K562 (cell line): ENCODE results near the gene ZNF485. TPM values are rescaled to one million over a fixed set of nuclear protein-coding genes. Genes with fewer than 3 reads are reported as not detected.

Experiments used
- ARID3B ChIP-seq: fragments of 250-450 bp; sonication (Bioruptor Pico); IDR thresholded peaks from 2 replicates; pipeline ENCODE4 v1.4.0; 2020; ENCODE audit warnings: borderline replicate concordance
- CC2D1A ChIP-seq: fragments of 450-650 bp; IDR thresholded peaks from 2 replicates; pipeline ENCODE4 v1.6.1; 2017; ENCODE audit warnings: mild to moderate bottlenecking
- CHD1 ChIP-seq: fragments of 200-600 bp; sonication (generic); IDR thresholded peaks from one replicate; pipeline ENCODE4 v1.6.1; 2012; ENCODE audit warnings: mild to moderate bottlenecking, moderate library complexity, low read length, inconsistent platforms
- CREB3L1 ChIP-seq: fragments of 450-650 bp; IDR thresholded peaks from 2 replicates; pipeline ENCODE4 v1.6.1; 2014; ENCODE audit warnings: low read depth, mild to moderate bottlenecking, moderate library complexity, borderline replicate concordance
- NFE2 ChIP-seq: IDR thresholded peaks from 2 replicates; pipeline ENCODE4 v1.6.1; 2014; ENCODE audit warnings: antibody characterized with exemption, low read depth
- POLR2H ChIP-seq: IDR thresholded peaks from 2 replicates; pipeline ENCODE4 v1.6.1; 2016; ENCODE audit warnings: missing genetic modification characterization, low read depth, mild to moderate bottlenecking, control low read depth, missing compliant biosample characterization, moderate library complexity
- RBBP5 ChIP-seq: fragments of 200-600 bp; sonication (generic); IDR thresholded peaks from 2 replicates; pipeline ENCODE4 v1.6.1; 2012; ENCODE audit warnings: borderline replicate concordance, mild to moderate bottlenecking, low read length, control low read depth, inconsistent platforms; ENCODE audit not compliant: insufficient read depth, poor library complexity, severe bottlenecking
- REST ChIP-seq, 2 experiments: fragments of 450-650 bp; formaldehyde crosslinking in 1 of 2; IDR thresholded peaks; 2 replicates each; pipeline versions ENCODE4 v1.4.0 to v1.6.1; 2014 to 2020; ENCODE audit warnings: mild to moderate bottlenecking in 2 of 2, borderline replicate concordance in 1 of 2, low read depth in 1 of 2
- TARDBP ChIP-seq: fragments of 450-650 bp; IDR thresholded peaks from 2 replicates; pipeline ENCODE4 v1.6.1; 2016
- ZKSCAN8 ChIP-seq: fragments of 200-800 bp; sonication (Bioruptor generic); IDR thresholded peaks from 2 replicates; pipeline ENCODE4 v1.6.1; 2016; ENCODE audit warnings: missing genetic modification characterization, missing compliant biosample characterization
- ZNF184 ChIP-seq: sonication (generic); formaldehyde crosslinking; IDR thresholded peaks from 2 replicates; pipeline ENCODE4 v1.5.0; 2020; ENCODE audit warnings: missing genetic modification reagents
- polyA plus RNA-seq, 8 experiments: library from polyadenylated mRNA; depleted of rRNA in 4 of 8; stranded (reverse) in 5 of 8; unstranded in 3 of 8; fragments of >200 nt; fragmentation: Nextera tagmentation in 2 of 8; fragmentation: Illumina TruSeq in 1 of 8; extraction: Ambion mirVana in 2 of 8; extraction: Trizol in 1 of 8; gene quantifications; 2 replicates each; pipeline versions ENCODE4 v1.2.1 to v1.2.3, GENCODE V29; 2011 to 2014; ENCODE audit warnings: inconsistent platforms in 1 of 8, missing spikeins in 1 of 8
- total RNA-seq, 7 experiments: library from RNA; depleted of rRNA in 6 of 7; stranded (reverse); fragments of >200 nt in 6 of 7; fragmentation: Illumina TruSeq in 2 of 7; extraction: Trizol in 2 of 7; gene quantifications; 2 replicates each; pipeline versions ENCODE4 v1.2.1 to v1.2.3, GENCODE V29; 2011 to 2021; ENCODE audit warnings: low replicate concordance in 1 of 7

ZNF485 gene
- total and polyA plus RNA-seq, 9 of the 15 experiments (the other 6 are each of a cell fraction or from before 2014, with no cell fraction given): 8.0 to 18.7 (median 11.9) TPM

- TF ChIP-seq REST (IDR thresholded peaks at IDR 0.05; ENCODE audit: borderline replicate concordance) (no peak), REST (CRISPR knock-in tag; IDR thresholded peaks at IDR 0.05; ENCODE audit: low read depth) (no peak), ZNF184 (no peak), CREB3L1 (peak; percentile 86), RBBP5 (peak; percentile 78), POLR2H (tag) (no peak), CC2D1A (no peak), ARID3B (CRISPR knock-in tag) (no peak), TARDBP (no peak), CHD1 (no peak), ZKSCAN8 (CRISPR knock-in tag) (no peak), NFE2 (no peak)
These were observed at the start of gene ZNF485 (continued) for GRCh38 chr10:43606323-43607198.
